ENCODE data around the gene HDAC8.

HDAC8 gene

DNA sequence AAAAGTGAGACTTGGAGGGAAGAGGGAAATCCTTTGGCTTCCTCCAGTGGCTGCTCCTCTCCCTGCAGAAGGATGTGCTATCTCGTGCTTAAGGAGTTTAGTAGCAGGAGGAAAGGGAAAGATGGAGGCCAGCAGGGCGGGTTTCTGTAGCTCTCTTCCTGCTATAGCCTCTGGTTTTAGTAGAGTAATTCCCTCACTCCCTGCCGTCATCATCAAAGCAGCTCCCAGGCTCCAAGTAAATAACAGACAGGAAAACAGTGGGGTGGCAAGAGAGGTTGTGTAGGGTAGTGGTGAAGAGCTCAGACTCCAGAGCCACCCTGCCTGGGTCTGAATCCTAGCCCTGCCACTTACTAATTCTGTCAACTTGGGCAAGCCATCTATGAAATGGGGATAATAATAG lies 185.4 kb downstream of the HDAC8 start:
- in situ Hi-C loops (cut with MboI; ENCODE audit: low sequenced_read_pairs), result no loop called here

GRCh38 chrX:72382202-72382595 lies 190.4 kb downstream of the HDAC8 start:
- in situ Hi-C loops (cut with MboI; ENCODE audit: low sequenced_read_pairs), result no loop called here

- in situ Hi-C loops (cut with MboI; ENCODE audit: low sequenced_read_pairs), result no loop called here
These were observed 191.0 kb downstream of the HDAC8 start for GRCh38 chrX:72381439-72382201.

DNA sequence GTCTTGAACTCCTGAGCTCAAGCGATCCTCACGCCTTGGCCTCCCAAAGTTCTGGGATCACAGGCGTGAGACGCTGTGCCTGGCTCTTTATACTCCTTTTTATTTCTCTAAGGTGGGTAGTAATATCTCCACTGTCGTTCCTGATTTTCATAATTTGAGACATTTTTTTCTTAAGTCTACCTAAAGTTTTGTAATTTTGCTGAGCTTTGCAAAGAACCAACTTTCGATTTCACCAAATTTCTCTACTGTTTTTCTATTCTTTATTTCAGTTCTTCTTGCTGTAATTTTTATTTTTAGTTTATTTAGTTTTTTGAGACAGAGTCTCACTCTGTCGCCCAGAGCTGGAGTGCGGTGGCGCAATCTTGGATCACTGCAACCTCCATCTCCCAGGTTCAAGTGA lies 196.5 kb downstream of the HDAC8 start:
- in situ Hi-C loops (cut with MboI; ENCODE audit: low sequenced_read_pairs), result no loop called here

GRCh38 chrX:72373136-72373535 lies 199.5 kb downstream of the HDAC8 start:
- in situ Hi-C loops (cut with MboI; ENCODE audit: low sequenced_read_pairs), result no loop called here

GRCh38 chrX:72372735-72373134 lies 199.9 kb downstream of the HDAC8 start:
- in situ Hi-C loops (cut with MboI; ENCODE audit: low sequenced_read_pairs), result no loop called here

GRCh38 chrX:72371405-72371804 lies 201.2 kb downstream of the HDAC8 start:
- in situ Hi-C loops (cut with MboI; ENCODE audit: low sequenced_read_pairs), result no loop called here

DNA sequence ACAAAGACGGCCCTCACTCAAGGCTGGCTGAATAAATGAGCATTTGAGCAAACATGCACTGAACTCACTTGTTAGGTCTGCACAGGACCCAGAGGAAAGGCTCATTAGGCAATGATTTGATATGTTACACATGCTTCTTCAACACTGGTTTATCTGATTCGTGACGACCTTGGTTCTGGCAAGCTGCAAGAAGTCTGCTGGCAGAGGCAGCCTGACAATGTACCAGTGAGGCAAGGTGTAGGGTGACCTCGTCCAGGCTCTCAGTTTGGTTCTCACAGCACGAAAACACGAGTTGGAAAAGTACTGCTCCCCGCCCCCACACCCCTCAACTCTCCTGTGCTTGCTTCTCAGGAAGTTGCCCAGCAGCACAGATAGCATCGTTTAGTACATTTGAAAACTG lies 203.8 kb downstream of the HDAC8 start:
- in situ Hi-C loops (cut with MboI; ENCODE audit: low sequenced_read_pairs), result no loop called here

GRCh38 chrX:72367516-72367915 lies 205.1 kb downstream of the HDAC8 start:
- in situ Hi-C loops (cut with MboI; ENCODE audit: low sequenced_read_pairs), result no loop called here

DNA sequence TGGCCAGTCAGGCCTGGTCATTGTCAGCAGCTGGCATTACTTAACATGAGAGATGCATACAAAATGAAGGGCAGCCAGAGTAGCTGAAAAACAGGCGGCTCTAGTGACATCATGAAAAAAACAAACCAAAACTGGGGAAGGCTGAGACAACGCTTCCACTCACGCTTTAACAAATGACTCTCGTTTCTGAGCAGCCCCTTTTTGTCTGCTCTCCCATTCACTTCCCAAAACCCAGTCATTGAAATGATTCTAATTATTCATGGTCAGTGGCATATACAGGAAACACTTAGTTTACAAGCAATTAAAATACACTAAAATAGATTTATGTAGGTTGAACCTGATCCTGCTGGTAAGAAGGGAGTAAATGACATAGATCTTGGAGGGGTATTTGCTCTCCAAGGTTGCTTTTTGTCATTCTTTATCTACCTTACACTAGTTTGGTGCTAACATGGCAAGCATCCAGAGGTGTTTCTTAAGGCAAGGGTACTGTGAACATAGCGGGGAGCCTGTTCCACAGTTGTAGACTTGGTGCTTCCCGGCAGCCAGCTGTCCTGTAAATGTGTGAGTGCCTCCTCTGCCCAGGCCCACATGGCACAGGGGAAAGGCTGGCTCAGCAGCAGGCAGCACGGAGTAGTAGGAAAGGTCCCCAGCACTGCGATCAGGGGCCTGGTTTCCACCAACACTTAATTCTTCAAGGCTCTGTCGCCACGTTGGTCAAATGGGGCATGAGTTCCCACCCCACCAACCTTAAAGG lies 205.8 kb downstream of the HDAC8 start:
- in situ Hi-C loops (cut with MboI; ENCODE audit: low sequenced_read_pairs), result no loop called here

- in situ Hi-C loops (cut with MboI; ENCODE audit: low sequenced_read_pairs), result no loop called here
These were observed 206.5 kb downstream of the HDAC8 start for GRCh38 chrX:72366178-72366577.

- in situ Hi-C loops (cut with MboI; ENCODE audit: low sequenced_read_pairs), result no loop called here
These were observed 207.5 kb downstream of the HDAC8 start for GRCh38 chrX:72365126-72365525.

DNA sequence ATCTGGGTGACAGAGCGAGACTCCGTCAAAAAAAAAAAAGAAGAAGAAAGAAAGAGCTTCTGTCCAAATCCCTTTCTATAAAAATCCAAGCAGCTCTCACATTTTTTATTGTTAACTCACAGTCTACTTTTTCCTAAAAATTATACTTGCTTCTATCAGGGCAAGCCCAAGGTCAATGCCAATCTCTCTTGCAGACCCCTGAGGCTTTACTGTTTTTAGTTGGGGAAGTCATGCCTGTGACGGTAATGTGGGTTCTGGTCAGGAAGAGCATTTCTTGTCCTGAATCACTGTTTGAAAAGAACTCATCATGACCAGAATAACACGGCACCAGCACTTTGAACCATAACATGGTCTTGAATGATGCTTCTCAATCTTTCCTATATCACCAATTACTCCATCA lies 212.3 kb downstream of the HDAC8 start:
- in situ Hi-C loops (cut with MboI; ENCODE audit: low sequenced_read_pairs), result no loop called here

DNA sequence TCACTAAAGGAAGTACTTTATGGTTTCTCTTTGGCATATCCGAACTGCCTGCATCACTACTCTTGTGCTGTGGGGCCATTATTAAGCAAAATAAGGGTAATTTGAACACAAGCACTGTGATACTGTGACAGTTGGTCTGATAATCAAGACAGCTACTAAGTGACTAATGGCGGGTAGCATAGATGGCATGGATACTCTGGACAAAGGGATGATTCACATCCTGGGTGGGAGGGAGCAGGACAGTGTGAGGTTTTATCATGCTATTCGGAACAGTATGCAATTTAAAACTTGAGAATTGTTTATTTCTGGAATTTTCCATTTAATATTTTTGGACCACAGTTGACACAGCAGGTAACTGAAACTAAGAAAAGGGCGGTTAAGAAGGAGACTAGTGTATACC lies 214.3 kb downstream of the HDAC8 start:
- in situ Hi-C loops (cut with MboI; ENCODE audit: low sequenced_read_pairs), result no loop called here

DNA sequence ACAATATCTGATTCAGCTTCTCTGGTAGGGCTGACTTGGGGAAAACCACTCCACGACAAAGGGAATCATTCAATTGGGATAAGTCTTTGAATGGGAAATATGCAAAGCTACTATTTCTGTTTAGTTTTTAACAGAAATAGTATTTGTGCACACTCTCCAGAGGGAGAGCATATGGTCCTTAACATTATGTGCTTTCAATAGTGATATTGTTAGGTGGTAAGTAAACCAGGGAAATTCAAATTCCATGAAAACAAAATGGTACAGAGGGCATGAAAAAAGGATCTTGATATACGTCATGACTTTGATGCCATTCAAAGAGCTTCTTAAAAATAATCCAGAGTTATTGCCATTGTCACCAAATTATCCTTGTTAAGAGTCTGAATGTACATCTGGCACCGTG lies 219.9 kb downstream of the HDAC8 start:
- in situ Hi-C loops (cut with MboI; ENCODE audit: low sequenced_read_pairs), result no loop called here

GRCh38 chrX:72351606-72352334 lies 220.9 kb downstream of the HDAC8 start:
- in situ Hi-C loops (cut with MboI; ENCODE audit: low sequenced_read_pairs), result no loop called here

- in situ Hi-C loops (cut with MboI; ENCODE audit: low sequenced_read_pairs), result no loop called here
These were observed 223.5 kb downstream of the HDAC8 start for GRCh38 chrX:72349190-72349589.

DNA sequence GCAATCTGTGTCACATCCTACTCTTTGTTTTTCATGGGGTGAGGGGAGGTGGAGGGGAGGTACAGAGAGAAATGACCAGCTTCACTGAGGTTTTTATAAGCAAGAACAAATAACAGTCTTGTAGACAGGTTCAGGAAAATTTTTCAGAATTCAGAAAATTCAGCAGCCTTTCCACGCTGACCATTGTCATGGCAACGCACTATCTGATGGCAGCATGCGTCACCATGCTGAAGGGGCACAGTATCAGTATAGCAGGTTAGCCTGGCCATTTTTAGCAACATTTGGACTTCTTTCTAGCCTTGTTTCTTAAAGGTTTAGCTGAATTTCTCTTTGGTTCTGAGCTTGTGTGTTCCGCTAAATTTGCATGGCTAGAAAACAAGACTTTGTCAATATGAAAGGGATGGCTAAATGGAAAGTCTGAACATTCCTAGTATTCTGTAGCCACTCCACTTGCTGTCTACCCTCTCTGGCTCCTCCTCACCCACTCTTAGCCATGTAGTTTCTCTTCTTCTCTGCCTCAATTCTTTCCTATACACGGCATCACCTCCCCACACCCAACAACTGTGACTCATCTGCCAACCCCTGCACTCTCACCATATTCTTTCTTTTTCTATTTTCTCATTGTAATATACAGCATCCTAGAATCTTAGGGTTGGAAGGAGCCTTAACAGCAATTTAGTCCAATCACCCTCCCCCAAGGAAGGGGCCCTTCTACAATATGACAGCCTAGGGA lies 224.2 kb downstream of the HDAC8 start:
- in situ Hi-C loops (cut with MboI; ENCODE audit: low sequenced_read_pairs), result no loop called here

DNA sequence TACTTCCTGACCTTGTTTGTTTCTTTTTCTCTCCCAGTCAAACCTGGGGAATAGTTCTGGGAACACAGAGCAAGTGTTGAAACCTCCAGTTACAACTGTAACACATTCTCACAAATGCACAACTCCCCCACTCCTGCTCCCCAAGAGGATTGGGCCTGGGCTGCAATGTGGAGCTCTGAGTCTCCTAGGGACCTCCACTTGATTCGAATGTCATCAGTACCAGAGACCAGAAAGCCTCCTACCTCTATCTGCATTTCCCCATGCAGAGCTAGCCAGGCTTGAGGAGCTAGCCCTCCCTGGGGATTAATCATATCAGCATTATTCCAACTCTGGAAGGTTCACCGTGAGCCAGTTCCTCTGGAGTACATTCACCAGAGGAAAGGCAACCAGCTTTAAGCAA lies 225.3 kb downstream of the HDAC8 start:
- in situ Hi-C loops (cut with MboI; ENCODE audit: low sequenced_read_pairs), result no loop called here

GRCh38 chrX:72346302-72346949 lies 226.2 kb downstream of the HDAC8 start:
- in situ Hi-C loops (cut with MboI; ENCODE audit: low sequenced_read_pairs), result no loop called here

DNA sequence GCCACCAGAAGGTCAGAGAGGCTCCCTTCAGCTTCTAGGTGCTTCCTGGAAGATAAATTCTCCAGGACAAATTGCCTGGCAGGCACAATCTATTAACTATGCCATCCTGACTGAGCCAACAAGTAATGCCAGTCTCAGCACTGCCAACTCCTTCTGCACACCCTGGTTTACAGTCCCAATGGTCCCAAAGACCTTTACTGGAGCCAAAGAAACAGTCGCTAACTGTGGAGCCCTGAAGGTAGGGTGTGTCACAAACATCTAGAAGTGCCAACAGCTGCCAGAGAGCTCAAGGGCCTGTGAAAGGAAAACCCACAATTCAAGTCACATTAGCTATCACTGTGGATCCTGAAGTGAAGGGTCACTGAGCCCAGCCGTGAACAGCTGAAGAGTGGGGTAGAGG lies 232.0 kb downstream of the HDAC8 start:
- in situ Hi-C loops (cut with MboI; ENCODE audit: low sequenced_read_pairs), result no loop called here
